Mesenchymal stem cell (in vitro differentiated cells and primary cell): Measurements from ENCODE around the gene RD3L.

Source experiments
- DNase-seq: peaks from one replicate; pipeline ENCODE4 v3.0.0-alpha.2; 2013
- H2AFZ ChIP-seq: one replicate; pipeline ENCODE4 v1.6.1; 2013; ENCODE audit warnings: low read depth, mild to moderate bottlenecking, control low read depth, inconsistent platforms, low read length, moderate library complexity
- H2AK5ac ChIP-seq: 2 replicates; pipeline ENCODE4 v1.6.1; 2013; ENCODE audit warnings: low read length, moderate library complexity, mild to moderate bottlenecking, inconsistent platforms; ENCODE audit not compliant: severe bottlenecking
- H2BK120ac ChIP-seq: one replicate; pipeline ENCODE4 v1.6.1; 2013; ENCODE audit warnings: low read depth, mild to moderate bottlenecking, inconsistent platforms, low read length, moderate library complexity
- H2BK12ac ChIP-seq, 2 experiments: one replicate each; pipeline ENCODE4 v1.6.1; 2013; ENCODE audit warnings: inconsistent platforms in 2 of 2, low read length in 2 of 2, mild to moderate bottlenecking in 2 of 2, moderate library complexity in 2 of 2, control low read depth in 1 of 2
- H2BK15ac ChIP-seq: one replicate; pipeline ENCODE4 v1.6.1; 2013; ENCODE audit warnings: mild to moderate bottlenecking, low read depth, inconsistent platforms; ENCODE audit not compliant: poor library complexity, severe bottlenecking
- H2BK5ac ChIP-seq: 2 replicates; pipeline ENCODE4 v1.6.1; 2013; ENCODE audit warnings: low read depth, mild to moderate bottlenecking, low read length, control low read depth, inconsistent platforms; ENCODE audit not compliant: poor library complexity, severe bottlenecking
- H3K14ac ChIP-seq, 2 experiments: one replicate each; pipeline ENCODE4 v1.6.1; 2013; ENCODE audit warnings: inconsistent platforms in 2 of 2, low read length in 2 of 2, control low read depth in 1 of 2, mild to moderate bottlenecking in 1 of 2, moderate library complexity in 1 of 2
- H3K18ac ChIP-seq, 2 experiments: one replicate each; pipeline ENCODE4 v1.6.1; 2013; ENCODE audit warnings: inconsistent platforms in 2 of 2, low read length in 2 of 2, control low read depth in 1 of 2, low read depth in 1 of 2, mild to moderate bottlenecking in 1 of 2
- H3K23ac ChIP-seq, 2 experiments: one replicate each; pipeline ENCODE4 v1.6.1; 2013; ENCODE audit warnings: inconsistent platforms in 2 of 2, low read length in 2 of 2, mild to moderate bottlenecking in 2 of 2, moderate library complexity in 2 of 2, control low read depth in 1 of 2
- H3K27ac ChIP-seq: 2 replicates; pipeline ENCODE4 v1.5.1; 2013; ENCODE audit warnings: mild to moderate bottlenecking, moderate library complexity, low read length, control low read depth, inconsistent platforms; ENCODE audit not compliant: poor library complexity, severe bottlenecking
- H3K27me3 ChIP-seq, 2 experiments: 2 replicates each; pipeline versions ENCODE4 v1.6.1 to v1.7.0; 2013; ENCODE audit warnings: low read length in 2 of 2, mild to moderate bottlenecking in 2 of 2, moderate library complexity in 2 of 2, control low read depth in 1 of 2, inconsistent platforms in 1 of 2; ENCODE audit not compliant: control insufficient read depth in 1 of 2, insufficient read depth in 1 of 2
- H3K36me3 ChIP-seq, 2 experiments: 2 replicates each; pipeline versions ENCODE4 v1.6.1 to v1.7.0; 2013; ENCODE audit warnings: low read length in 2 of 2, control low read depth in 1 of 2, inconsistent platforms in 1 of 2, low read depth in 1 of 2, mild to moderate bottlenecking in 1 of 2; ENCODE audit not compliant: insufficient read depth in 2 of 2, control insufficient read depth in 1 of 2
- H3K4ac ChIP-seq, 2 experiments: one replicate each; pipeline ENCODE4 v1.6.1; 2013; ENCODE audit warnings: inconsistent platforms in 2 of 2, low read length in 2 of 2, mild to moderate bottlenecking in 2 of 2, moderate library complexity in 2 of 2, control low read depth in 1 of 2, low read depth in 1 of 2
- H3K4me1 ChIP-seq: 2 replicates; pipeline ENCODE4 v1.6.1; 2013; ENCODE audit warnings: low read depth, low read length, control low read depth; ENCODE audit not compliant: control insufficient read depth, insufficient read depth
- H3K4me2 ChIP-seq: 2 replicates; pipeline ENCODE4 v1.6.1; 2013; ENCODE audit warnings: low read length, mild to moderate bottlenecking, inconsistent platforms; ENCODE audit not compliant: poor library complexity, severe bottlenecking
- H3K4me3 ChIP-seq, 2 experiments: 2 replicates each; pipeline versions ENCODE4 v1.5.1 to v1.7.0; 2013; ENCODE audit warnings: low read length in 2 of 2, mild to moderate bottlenecking in 2 of 2, control low read depth in 1 of 2, low read depth in 1 of 2; ENCODE audit not compliant: insufficient read depth in 1 of 2
- H3K79me1 ChIP-seq: replicated peaks from 2 replicates; pipeline ENCODE4 v1.6.1; 2013; ENCODE audit warnings: mild to moderate bottlenecking, control low read depth, low read length, inconsistent platforms; ENCODE audit not compliant: poor library complexity, severe bottlenecking
- H3K9ac ChIP-seq: 2 replicates; pipeline ENCODE4 v1.7.0; 2013; ENCODE audit warnings: mild to moderate bottlenecking, low read length, moderate library complexity
- H3K9me3 ChIP-seq: 2 replicates; pipeline ENCODE4 v1.7.0; 2013; ENCODE audit warnings: mild to moderate bottlenecking, low read length; ENCODE audit not compliant: control insufficient read depth
- H4K8ac ChIP-seq: one replicate; pipeline ENCODE4 v1.6.1; 2013; ENCODE audit warnings: inconsistent platforms, mild to moderate bottlenecking, low read length, moderate library complexity
- H4K91ac ChIP-seq: one replicate; pipeline ENCODE4 v1.6.1; 2013; ENCODE audit warnings: mild to moderate bottlenecking, low read length, inconsistent platforms
- WGBS: methylation state at CpG from one replicate; pipeline ENCODE4 v1.1.7; 2013; ENCODE audit warnings: mixed read lengths; 5-methylcytosine and 5-hydroxymethylcytosine counted together

Gene RD3L

DNA sequence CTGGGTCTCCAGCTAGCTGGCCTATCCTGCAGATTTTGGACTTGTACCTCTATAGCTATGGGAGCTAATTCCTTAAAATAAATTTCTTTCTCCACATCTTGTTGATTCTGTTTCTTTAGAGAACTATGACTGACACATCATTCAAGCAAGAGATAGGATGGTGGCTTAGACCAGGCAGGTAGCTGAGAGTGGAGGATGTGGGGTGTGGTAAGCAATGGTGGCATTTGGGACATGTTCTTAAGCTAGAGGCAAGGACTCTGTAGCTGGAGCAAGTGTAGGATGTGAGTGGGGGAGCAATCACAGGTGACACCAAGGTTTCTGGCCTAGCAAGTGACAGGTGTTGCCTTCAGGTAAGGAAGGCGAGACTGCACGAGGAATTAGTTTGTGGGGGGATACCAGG is 7.2 kb downstream of the RD3L start:
- Histone ChIP-seq H2BK12ac (no peak overlapping the region), H3K9me3 (no peaks in the 10 kb centered on the region), H2AFZ (no peak overlapping the region), H3K27me3 (peaks cover 8 to 19% of the 10 kb centered on the region in 2 experiments), H3K14ac (no peak overlapping the region), H3K4me1 (no peaks in the 10 kb centered on the region), H3K23ac (no peak overlapping the region), H4K91ac (no peak overlapping the region), H3K27ac (no peak overlapping the region), H3K4ac (no peak overlapping the region), H4K8ac (no peak overlapping the region), H3K4me3 (no peak overlapping the region), H2AK5ac (no peak overlapping the region), H2BK15ac (no peak overlapping the region), H3K18ac (no peak overlapping the region), H3K79me1 (no peaks in the 10 kb centered on the region), H3K9ac (no peak overlapping the region), H3K36me3 (no peaks in the 10 kb centered on the region), H2BK120ac (no peak overlapping the region), H3K4me2 (no peak overlapping the region), H2BK5ac (no peak overlapping the region)
- WGBS: 61% methylated on average over 2 of the region's 2 CpGs
- DNase-seq: no peak

DNA sequence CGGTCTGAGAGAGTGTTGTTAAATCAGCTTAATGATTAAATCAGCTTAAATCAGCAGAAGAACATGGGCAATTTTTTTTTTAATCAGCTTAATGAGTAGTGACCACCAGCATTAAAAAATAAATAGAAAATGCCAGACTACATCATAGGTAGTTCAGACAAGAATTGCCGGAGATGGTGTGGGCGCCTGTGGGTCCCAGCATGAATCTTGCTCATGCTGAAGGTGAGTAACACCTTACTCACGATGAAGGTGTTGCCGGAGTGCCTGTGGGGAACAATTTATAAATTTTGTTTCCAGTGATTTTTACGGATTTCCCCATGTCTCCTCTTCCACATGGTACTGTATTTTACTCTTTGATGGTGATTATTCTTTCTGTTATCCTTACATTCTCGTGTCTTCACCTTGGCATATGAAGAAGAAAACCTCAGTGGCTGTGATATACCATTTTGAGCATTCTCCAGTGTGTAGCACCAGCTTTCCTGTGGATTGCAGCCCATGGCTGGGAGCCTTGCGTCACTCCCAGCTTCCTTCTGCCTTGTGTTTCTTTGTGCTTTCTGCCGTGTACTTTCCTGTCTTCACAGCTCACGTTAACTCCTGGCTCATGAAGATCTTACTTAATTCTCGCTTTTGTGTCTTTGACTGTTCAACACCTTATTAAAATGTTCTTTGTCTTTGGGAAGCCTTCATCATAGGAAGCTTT is 9.4 kb downstream of the RD3L start:
- Histone ChIP-seq H2BK120ac (no peak overlapping the region), H2AK5ac (no peak overlapping the region), H3K23ac (no peak overlapping the region), H3K9me3 (no peaks in the 10 kb centered on the region), H3K36me3 (no peaks in the 10 kb centered on the region), H4K91ac (no peak overlapping the region), H3K27me3 (peaks cover 8 to 10% of the 10 kb centered on the region in 2 experiments), H2BK12ac (no peak overlapping the region), H3K14ac (no peak overlapping the region), H3K4me2 (no peak overlapping the region), H3K27ac (no peak overlapping the region), H3K79me1 (no peaks in the 10 kb centered on the region), H3K4me1 (no peaks in the 10 kb centered on the region), H4K8ac (no peak overlapping the region), H2AFZ (no peak overlapping the region), H2BK15ac (no peak overlapping the region), H2BK5ac (no peak overlapping the region), H3K9ac (no peak overlapping the region), H3K18ac (no peak overlapping the region), H3K4me3 (no peak overlapping the region), H3K4ac (no peak overlapping the region)
- DNase-seq: no peak
- WGBS: 76% methylated on average over 5 of the region's 11 CpGs

DNA sequence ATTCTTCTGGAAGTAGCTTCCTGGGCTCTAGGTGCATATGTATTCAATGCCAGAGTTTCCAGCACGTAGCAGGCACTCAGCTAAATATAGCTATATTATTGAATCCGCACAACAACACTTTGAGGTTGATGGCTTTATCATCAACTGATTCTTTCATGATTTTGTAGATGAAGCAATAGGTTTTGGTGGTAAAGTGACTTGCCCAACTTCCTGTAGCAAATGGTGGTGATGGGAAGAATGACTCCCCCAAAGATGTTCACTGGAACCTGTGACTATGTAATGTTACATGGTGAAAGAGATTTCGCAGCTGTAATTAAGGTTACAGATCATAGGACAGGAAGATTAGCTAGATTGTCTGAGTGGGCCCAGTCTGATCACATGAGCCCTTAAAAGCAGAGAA is 10.9 kb downstream of the RD3L start:
- Histone ChIP-seq H3K23ac (no peak overlapping the region), H4K8ac (no peak overlapping the region), H2BK120ac (no peak overlapping the region), H3K18ac (no peak overlapping the region), H4K91ac (no peak overlapping the region), H2BK5ac (no peak overlapping the region), H3K27ac (no peak overlapping the region), H3K4me2 (no peak overlapping the region), H3K4ac (no peak overlapping the region), H3K9ac (no peak overlapping the region), H3K27me3 (peaks cover 8 to 16% of the 10 kb centered on the region in 2 experiments), H3K9me3 (no peaks in the 10 kb centered on the region), H2AFZ (no peak overlapping the region), H3K36me3 (no peaks in the 10 kb centered on the region), H2BK12ac (no peak overlapping the region), H2AK5ac (no peak overlapping the region), H3K14ac (no peak overlapping the region), H3K4me1 (no peaks in the 10 kb centered on the region), H2BK15ac (no peak overlapping the region), H3K79me1 (no peaks in the 10 kb centered on the region), H3K4me3 (no peak overlapping the region)
- no peak for DNase-seq
- 99% methylated on average over 2 of the region's 3 CpGs for WGBS

DNA sequence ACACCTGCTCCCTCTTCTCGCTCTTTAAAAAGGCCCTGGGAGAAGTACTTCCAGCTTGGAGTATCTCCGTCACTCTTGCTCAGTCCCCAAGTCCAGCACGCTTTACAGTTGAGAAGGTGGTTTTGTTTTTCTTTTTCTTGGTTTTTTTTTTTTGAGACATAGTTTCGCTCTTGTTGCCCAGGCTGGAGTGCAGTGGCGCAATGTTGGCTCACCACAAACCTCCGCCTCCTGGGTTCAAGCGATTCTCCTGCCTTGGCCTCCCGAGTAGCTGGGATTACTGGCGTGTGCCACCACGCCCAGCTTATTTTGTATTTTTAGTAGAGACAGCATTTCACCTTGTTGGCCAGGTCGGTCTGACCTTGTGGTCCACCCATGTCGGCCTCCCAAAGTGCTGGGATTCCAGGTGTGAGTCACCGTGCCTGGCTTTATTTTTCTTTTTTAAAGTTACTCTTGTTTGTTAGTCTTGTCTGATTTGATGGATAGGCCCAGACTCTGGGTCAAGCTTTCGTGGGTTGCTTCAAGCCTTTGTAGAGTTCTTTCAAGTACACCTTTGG is 12.2 kb downstream of the RD3L start:
- no peak overlapping the region for H2AFZ ChIP-seq
- H3K27ac ChIP-seq: no peak overlapping the region
- no peak overlapping the region for H3K9ac ChIP-seq
- H2BK5ac ChIP-seq: no peak overlapping the region
- H3K23ac ChIP-seq: no peak overlapping the region
- H3K14ac ChIP-seq: no peak overlapping the region
- H3K9me3 ChIP-seq: no peaks in the 10 kb centered on the region
- H2BK15ac ChIP-seq: no peak overlapping the region
- 83% methylated on average over 14 of the region's 14 CpGs for WGBS
- H3K36me3 ChIP-seq: no peaks in the 10 kb centered on the region
- H4K8ac ChIP-seq: no peak overlapping the region
- no peak overlapping the region for H2AK5ac ChIP-seq
- no peak overlapping the region for H3K4me2 ChIP-seq
- H3K18ac ChIP-seq: no peak overlapping the region
- no peak overlapping the region for H2BK120ac ChIP-seq
- no peaks in the 10 kb centered on the region for H3K4me1 ChIP-seq
- no peak overlapping the region for H2BK12ac ChIP-seq
- H3K27me3 ChIP-seq: peaks cover 5 to 19% of the 10 kb centered on the region in 2 experiments
- H4K91ac ChIP-seq: no peak overlapping the region
- H3K79me1 ChIP-seq: no peaks in the 10 kb centered on the region
- H3K4ac ChIP-seq: no peak overlapping the region
- no peak overlapping the region for H3K4me3 ChIP-seq
- no peak for DNase-seq
